Activated B cell treated with CpG ODN at 0.5 μM for 24 hours (primary cell): Measurements from ENCODE around the gene ERCC1. TPM values are rescaled to one million over a fixed set of nuclear protein-coding genes. Genes with fewer than 3 reads are reported as not detected.

Source experiments
- ATAC-seq: fragments of 200-7000 bp; cut with Tn5 transposase; one replicate; pipeline ENCODE4 v1.10.0; 2021; ENCODE audit warnings: low read depth, mild to moderate bottlenecking, moderate library complexity
- CTCF ChIA-PET: fragments of 350-600 bp; sonication (Branson Sonifier 250); formaldehyde crosslinking; loops from one replicate; lab custom pipeline; 2021; ENCODE audit warnings: antibody characterized with exemption; lab: Charles Lee
- POLR2A ChIA-PET: fragments of 350-600 bp; sonication (Branson Sonifier 250); formaldehyde crosslinking; loops from one replicate; lab custom pipeline; 2021; ENCODE audit warnings: antibody characterized with exemption; lab: Charles Lee
- DNase-seq: peaks from one replicate; pipeline ENCODE4 v3.0.0; 2022
- H3K27ac Mint-ChIP-seq: one replicate; pipeline ENCODE4 v1.8.0; 2020; ENCODE audit warnings: mixed read lengths
- H3K27me3 Mint-ChIP-seq: one replicate; pipeline ENCODE4 v1.8.0; 2021; ENCODE audit warnings: mixed read lengths
- H3K36me3 Mint-ChIP-seq: one replicate; pipeline ENCODE4 v1.8.0; 2021; ENCODE audit warnings: low read depth, mixed read lengths
- H3K4me1 Mint-ChIP-seq: one replicate; pipeline ENCODE4 v1.8.0; 2021; ENCODE audit warnings: mixed read lengths
- H3K4me3 Mint-ChIP-seq: one replicate; pipeline ENCODE4 v1.8.0; 2020; ENCODE audit warnings: mild to moderate bottlenecking, mixed read lengths
- H3K9me3 Mint-ChIP-seq: one replicate; pipeline ENCODE4 v1.8.0; 2020; ENCODE audit warnings: mixed read lengths
- CTCF ChIP-seq: fragments of 200-600 bp; IDR thresholded peaks from one replicate; pipeline ENCODE4 v1.8.0; 2022; ENCODE audit warnings: antibody characterized with exemption, mild to moderate bottlenecking
- intact Hi-C: fragments of 100-400 bp; cut with micrococcal nuclease; formaldehyde crosslinking; loops from one replicate; pipeline ENCODE4 v1.15.1; 2024
- total RNA-seq: library from RNA; stranded (reverse); gene quantifications from 2 replicates; pipeline ENCODE4 v1.2.3, GENCODE V29; 2022

Gene ERCC1
- total RNA-seq, 1 donor from 2014 or later = 69.2 TPM

DNA sequence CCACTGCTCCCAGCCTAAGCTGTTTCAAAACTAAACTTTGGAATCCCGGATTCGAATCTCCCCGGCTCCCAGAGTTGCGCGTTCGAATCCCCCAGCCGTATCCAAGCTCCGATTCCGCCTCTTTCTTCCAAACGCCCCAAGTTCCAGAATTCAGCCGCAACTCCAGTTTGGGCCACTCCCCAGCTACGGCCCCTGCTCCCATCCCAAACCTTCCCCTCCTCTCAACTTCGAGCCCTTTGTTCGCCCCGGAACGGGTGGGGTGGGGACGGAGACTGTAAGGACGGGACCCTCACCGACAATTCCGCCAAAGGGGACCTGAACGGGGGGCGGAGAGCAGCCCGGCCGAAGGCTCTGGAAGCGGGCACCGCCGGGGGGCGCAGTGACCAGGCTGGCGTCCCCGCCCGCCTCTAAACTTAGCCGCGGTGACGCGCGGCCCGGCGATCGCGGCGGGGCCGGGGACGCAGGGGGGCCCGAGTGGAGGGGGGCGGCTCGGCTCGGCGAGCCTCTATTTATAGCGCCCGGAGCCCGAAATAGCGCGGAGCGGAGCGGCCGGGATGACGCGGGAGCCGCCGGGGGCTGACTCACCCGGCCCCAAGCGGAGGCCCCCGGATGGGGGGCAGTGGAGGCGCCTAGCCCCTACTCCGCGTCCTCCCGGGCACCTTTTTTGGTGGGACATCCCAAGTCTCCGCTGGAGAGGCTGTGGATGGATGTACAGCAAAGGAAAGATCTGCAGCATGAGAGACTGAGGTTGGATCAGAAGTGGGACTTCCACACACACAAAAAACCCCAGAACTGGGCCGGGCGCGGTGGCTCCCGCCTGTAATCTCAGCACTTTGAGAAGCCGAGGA, 4.9 kb upstream of the ERCC1 start:
- ATAC-seq = peak; percentile 9
- Mint-ChIP-seq H3K4me1 (peaks cover 27% of the 10 kb centered on the region), H3K4me3 (peak overlapping the region; percentile 80), H3K27me3 (no peaks in the 10 kb centered on the region), H3K36me3 (peaks cover 1% of the 10 kb centered on the region), H3K9me3 (no peaks in the 10 kb centered on the region), H3K27ac (no peak overlapping the region)
- ChIA-PET POLR2A (interaction anchor here (0.6 to 1.3 kb wide), 5 partner anchors 11 to 386 kb away, joined by 3 to 9 read pairs (median 3); no protein-coding TSS in a partner anchor), CTCF (interaction anchor here (0.8 to 1.4 kb wide), 4 partner anchors 11 to 57 kb away, joined by 3 to 17 read pairs (median 4); no protein-coding TSS in a partner anchor)
- intact Hi-C loops = loop anchor here (1.0 to 10.0 kb wide), 4 partner anchors 57 to 346 kb away; no protein-coding TSS in a partner anchor
- no peak for TF ChIP-seq CTCF
- no peak for DNase-seq

DNA sequence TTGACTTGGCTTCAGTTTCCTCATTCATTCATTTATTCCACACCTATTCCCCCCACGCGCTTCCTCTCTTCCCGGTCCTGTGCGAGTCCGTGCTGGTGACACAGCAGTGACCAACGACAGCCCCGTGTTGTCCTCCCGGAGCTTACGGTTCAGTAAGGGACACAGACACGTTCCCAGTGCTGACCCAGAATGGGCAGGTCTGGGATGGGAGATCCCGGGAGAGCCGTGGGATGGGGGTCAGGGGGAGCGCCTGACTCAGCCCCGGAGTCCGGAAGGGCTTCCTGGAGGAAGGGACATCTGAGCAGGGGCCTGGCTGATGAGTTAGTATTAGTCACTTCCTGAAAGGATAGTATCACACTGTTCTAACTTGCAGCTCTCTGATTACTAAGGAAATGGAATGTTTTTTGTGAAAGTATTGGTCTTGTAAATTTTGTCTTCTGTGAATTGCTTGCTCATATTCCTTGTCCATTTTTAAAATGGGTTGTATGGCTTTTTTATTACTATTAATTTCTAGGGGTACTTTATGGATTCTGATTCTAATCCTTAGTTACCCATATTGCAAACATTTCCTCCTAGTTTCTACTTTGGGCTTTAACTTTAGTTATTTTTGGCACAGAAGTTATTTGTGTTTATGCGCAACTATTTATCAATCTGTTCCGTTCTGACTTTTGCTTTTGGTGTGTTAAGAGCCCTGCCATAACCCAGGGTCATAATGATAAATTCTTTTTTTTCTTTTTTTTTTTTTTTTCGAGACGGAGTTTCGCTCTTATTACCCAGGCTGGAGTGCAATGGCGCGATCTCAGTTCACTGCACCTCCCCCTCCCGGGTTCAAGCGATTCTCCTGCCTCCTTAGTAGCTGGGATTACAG, 708 bp upstream of the ERCC1 start:
- peaks cover 22% of the 10 kb centered on the region for H3K36me3 Mint-ChIP-seq

DNA sequence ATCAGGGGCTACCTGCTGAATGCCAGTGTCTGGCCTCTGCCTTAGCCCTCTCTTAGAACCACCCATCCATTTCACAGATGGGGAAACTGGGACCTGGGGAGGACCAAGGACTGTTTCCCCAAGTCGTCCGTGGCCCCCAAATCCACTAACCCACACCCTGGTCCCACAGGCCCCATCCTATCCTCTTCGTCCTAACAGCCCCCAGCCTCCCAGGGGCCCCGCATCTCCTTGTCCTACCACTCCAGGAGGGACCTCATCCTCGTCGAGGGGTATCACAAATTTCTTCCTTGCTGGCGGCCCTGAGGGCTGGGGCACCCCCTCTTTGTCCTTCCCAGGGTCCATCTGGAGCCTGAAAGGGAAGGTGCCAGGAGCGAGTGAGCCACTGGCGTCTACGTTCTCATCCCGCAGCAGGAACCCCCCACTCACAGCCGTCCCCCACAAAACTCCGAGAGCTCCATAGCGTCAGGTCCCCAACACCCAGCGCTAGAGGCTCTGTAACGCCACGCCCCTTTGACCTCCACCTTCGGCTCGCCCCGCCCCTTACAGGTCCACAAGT, 606 bp downstream of the ERCC1 start:
- no peak for TF ChIP-seq CTCF
- CTCF ChIA-PET = interaction anchor here (1.0 kb wide), 1 partner anchor 16 kb away, joined by 4 read pairs; no protein-coding TSS in a partner anchor
- no peak for DNase-seq
- POLR2A ChIA-PET = interaction anchor here (0.6 to 0.8 kb wide), 3 partner anchors 16 to 421 kb away, joined by 3 to 4 read pairs (median 3); no protein-coding TSS in a partner anchor
- Mint-ChIP-seq H3K27ac (peak overlapping the region; percentile 89), H3K9me3 (no peaks in the 10 kb centered on the region), H3K36me3 (peaks cover 31% of the 10 kb centered on the region), H3K4me1 (peaks cover 66% of the 10 kb centered on the region), H3K27me3 (no peaks in the 10 kb centered on the region), H3K4me3 (peak overlapping the region; percentile 96)
- intact Hi-C loops = loop anchor here (1.0 to 10.0 kb wide), 4 partner anchors 16 to 352 kb away; partner anchors contain the start of gene POLR1G
- no peak for ATAC-seq

More for the DNA sequence above, 708 bp upstream of the ERCC1 start:
- no peaks in the 10 kb centered on the region for H3K9me3 Mint-ChIP-seq
- H3K27me3 Mint-ChIP-seq = no peaks in the 10 kb centered on the region
- DNase-seq (no peak), ATAC-seq (no peak)
- no peak for TF ChIP-seq CTCF
- H3K4me1 Mint-ChIP-seq = peaks cover 60% of the 10 kb centered on the region
- ChIA-PET POLR2A (interaction anchor here (0.5 to 1.2 kb wide), 7 partner anchors 19 to 506 kb away, joined by 3 to 6 read pairs (median 3); partner anchors contain the start of gene QPCTL), CTCF (interaction anchor here (1.0 to 1.8 kb wide), 3 partner anchors 15 to 54 kb away, joined by 5 to 7 read pairs (median 5); no protein-coding TSS in a partner anchor)
- H3K27ac Mint-ChIP-seq = peak overlapping the region; percentile 89
- intact Hi-C loops = loop anchor here (5.0 to 10.0 kb wide), 3 partner anchors 133 to 350 kb away; no protein-coding TSS in a partner anchor
- peak overlapping the region; percentile 96 for H3K4me3 Mint-ChIP-seq

DNA sequence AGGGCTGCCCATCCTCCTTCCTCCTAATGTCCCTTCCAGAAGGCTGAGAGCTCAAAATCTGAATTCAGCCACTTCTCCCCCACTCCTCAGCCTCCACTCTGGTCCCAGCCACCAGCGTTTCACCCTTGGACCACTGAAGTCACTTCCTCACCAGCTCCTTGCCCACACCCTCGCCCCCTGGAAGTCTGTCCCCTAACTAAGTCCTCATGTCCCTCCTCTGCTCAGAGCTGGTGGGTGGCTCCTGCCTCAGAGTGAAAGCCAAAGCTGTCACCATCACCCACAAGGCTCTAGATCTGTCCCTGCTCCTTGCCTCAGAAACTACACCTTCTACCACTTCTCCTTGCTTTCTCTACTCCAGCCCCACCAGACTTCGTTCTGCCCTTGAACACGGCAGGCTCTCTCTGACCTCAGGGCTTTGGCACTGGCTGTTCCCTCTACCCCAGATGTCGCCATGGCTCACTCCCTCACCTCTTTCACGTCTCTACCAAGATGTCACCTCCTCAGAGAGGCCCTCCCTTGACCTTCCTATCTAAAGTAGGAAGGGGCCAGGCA, 1.7 kb downstream of the ERCC1 start:
- H3K36me3 Mint-ChIP-seq = peaks cover 39% of the 10 kb centered on the region
- peak overlapping the region; percentile 36 for H3K27ac Mint-ChIP-seq
- DNase-seq (no peak), ATAC-seq (no peak)
- H3K27me3 Mint-ChIP-seq = no peaks in the 10 kb centered on the region
- ChIA-PET POLR2A (interaction anchor here (1.1 kb wide), 1 partner anchor 47 kb away, joined by 8 read pairs; no protein-coding TSS in a partner anchor), CTCF (interaction anchor here (1.1 to 1.2 kb wide), 2 partner anchors 20 to 63 kb away, joined by 3 to 5 read pairs; no protein-coding TSS in a partner anchor)
- peak overlapping the region; percentile 2 for H3K4me3 Mint-ChIP-seq
- intact Hi-C loops = loop anchor here (2.0 to 10.0 kb wide), 3 partner anchors 17 to 353 kb away; no protein-coding TSS in a partner anchor
- peaks cover 62% of the 10 kb centered on the region for H3K4me1 Mint-ChIP-seq
- no peaks in the 10 kb centered on the region for H3K9me3 Mint-ChIP-seq
- TF ChIP-seq CTCF = no peak
